NCI-H2029 (cell line): ENCODE results near the gene SLC27A4.

Experiments used
- DNase-seq: peaks from one replicate; lab custom pipeline; 2025; lab: John Stamatoyannopoulos, UW

The SLC27A4 gene

GRCh38 chr9:128339761-128340690 lies at the start of gene SLC27A4:
Gene SLC27A4 (plus strand): TSS chr9:128340527. CDS start chr9:128343133, 2,606 bp downstream.
- peak; percentile 66 for DNase-seq

- no peak for DNase-seq
Measured at GRCh38 chr9:128292009-128292408, 48.3 kb upstream of the SLC27A4 start.

GRCh38 chr9:128293091-128293490 lies 47.2 kb upstream of the SLC27A4 start:
- DNase-seq: no peak

GRCh38 chr9:128294142-128294541 lies 46.2 kb upstream of the SLC27A4 start:
- no peak for DNase-seq

- no peak for DNase-seq
Measured at GRCh38 chr9:128296340-128297220, 43.7 kb upstream of the SLC27A4 start.

- DNase-seq: no peak
Measured at GRCh38 chr9:128297221-128297773, 43.0 kb upstream of the SLC27A4 start.

DNA sequence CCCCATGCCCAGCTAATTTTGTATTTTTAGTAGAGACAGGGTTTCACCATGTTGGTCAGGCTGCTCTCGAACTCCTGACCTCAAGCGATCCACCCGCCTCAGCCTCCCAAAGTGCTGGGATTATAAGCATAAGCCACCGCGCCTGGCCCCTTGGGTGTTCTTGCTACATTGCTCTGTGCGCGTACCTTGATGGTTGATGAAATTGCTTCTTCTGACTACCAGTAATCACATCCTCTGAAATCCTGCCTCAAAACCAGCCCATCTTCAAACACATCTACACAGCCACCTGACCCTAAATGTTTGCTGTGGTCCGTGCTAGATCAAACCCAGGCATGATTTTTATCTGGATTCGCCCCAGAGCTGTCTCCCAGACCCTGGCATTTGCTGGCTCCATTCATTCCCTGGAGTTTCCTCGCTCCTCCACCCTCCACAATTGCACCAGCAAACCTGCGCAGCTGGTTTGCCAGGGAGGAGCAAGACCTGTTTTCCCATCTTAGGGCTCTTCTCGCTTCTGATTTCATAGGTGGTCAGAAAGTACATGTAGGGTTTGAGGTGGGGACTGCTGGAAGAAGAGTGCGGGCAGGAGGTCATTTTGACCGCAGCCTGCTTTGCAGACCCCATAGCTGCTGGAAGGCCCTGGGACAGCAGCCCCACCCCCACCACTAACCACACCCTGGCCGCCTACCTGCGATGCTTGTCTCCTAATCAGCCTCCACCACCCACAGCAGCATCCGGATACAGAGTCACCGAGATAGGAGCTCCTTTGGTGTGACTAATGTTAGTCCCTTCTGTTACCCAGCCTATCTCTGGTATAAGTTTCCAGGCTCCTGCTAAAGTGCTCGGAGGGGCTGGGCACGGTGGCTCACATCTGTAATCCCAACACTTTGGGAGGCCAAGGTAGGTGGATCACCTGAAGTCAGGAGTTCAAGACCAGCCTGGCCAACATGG lies 41.5 kb upstream of the SLC27A4 start:
- DNase-seq: no peak

DNA sequence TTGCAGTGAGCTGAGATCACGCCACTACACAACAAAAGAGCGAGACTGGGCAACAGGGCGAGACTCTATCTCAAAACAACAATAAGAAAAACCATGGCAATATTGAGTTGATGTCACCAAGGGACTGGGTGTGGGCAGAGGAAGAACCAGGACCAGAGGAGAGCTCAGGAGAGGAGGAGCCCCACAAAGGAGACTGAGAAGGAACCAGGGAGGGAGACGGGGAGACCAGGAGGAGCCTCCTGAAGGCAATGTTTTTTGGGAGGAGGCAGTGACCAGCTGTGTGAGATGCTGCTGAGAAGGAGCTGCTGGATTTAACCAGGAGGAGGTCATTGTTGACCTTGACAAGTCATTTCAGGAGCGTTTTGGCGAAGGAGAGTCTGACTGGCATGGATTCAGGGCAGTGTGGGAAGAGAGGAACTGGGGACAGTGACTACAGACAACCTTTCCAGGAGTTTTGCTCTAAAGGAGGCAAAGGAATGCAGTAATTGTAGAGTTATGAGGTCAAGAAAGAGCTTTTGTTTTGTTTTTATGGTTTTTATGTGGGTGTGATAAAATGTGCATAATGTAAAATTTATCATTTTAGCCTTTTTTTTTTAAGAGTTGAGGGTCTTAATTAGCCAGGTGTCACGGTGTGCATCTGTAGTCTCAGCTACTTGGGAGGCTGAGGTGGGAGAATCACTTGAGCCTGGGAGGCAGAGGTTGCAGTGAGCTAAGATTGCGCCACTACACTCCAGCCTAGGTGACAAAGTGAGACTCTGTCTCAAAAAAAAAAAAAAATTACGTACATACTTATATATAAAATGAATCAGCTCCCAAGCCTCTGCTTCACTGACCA lies 36.0 kb upstream of the SLC27A4 start:
- no peak for DNase-seq

- no peak for DNase-seq
Measured at GRCh38 chr9:128304971-128305288, 35.4 kb upstream of the SLC27A4 start.

DNA sequence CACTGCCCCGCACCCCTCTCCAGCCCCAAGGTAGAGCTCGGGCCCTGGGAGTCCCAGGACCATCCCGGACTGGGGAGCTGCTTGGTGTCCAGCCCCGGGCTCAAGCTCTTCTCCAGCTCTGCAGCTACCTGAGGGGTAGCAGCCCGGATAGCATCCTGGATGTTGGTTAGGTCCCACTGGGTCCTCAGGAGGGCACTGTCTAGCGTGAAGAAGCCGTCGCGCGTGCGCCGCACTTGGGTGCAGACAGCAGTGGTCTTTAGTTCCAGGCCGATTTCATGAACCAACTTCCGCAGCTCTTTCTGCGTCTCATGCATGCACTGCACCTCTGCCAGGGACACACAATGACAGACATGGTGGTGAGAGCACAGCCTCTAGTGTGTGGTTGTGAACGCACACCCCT lies 30.8 kb upstream of the SLC27A4 start:
- DNase-seq: no peak

- no peak for DNase-seq
Measured at GRCh38 chr9:128310461-128310860, 29.9 kb upstream of the SLC27A4 start.

- DNase-seq: no peak
Measured at GRCh38 chr9:128314697-128315096, 25.6 kb upstream of the SLC27A4 start.

- no peak for DNase-seq
Measured at GRCh38 chr9:128316421-128316820, 23.9 kb upstream of the SLC27A4 start.

DNA sequence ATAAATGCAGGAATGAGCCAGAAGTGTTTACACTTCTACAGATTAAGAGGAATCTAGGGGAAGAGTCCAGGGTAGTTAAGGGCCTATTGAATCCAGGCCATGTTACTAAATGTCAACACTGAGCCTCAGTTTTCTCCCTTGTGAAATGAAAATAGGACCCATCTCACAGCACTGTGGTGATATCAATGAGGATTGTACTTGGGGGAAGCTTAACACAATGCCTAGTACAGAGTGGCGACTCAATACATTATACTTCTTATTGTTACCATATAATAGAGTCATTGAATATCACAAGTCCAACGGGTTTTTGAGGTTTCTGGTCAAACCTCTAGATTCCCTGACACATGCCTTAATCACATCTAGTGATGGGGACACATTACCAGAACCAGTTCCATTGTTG lies 22.7 kb upstream of the SLC27A4 start:
- no peak for DNase-seq

DNA sequence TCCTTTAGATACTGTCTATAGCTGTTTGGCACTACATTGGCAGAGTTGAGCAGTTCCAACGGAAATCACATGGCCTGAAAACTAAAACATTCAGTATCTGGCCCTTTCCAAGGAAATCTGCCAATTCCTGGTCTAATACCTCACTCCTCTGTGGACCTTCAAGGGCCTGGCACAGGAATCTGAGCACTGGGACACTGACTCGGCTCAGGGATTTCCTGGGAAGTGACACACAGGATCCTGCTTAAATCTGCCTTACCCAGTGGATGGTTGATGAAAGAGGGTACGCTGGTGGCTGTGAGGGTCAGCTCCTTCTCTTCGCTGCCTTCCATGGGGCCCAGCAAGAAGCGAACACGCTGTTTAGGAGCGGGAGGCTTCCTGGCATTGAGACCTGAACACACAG lies 19.0 kb upstream of the SLC27A4 start:
- no peak for DNase-seq

DNA sequence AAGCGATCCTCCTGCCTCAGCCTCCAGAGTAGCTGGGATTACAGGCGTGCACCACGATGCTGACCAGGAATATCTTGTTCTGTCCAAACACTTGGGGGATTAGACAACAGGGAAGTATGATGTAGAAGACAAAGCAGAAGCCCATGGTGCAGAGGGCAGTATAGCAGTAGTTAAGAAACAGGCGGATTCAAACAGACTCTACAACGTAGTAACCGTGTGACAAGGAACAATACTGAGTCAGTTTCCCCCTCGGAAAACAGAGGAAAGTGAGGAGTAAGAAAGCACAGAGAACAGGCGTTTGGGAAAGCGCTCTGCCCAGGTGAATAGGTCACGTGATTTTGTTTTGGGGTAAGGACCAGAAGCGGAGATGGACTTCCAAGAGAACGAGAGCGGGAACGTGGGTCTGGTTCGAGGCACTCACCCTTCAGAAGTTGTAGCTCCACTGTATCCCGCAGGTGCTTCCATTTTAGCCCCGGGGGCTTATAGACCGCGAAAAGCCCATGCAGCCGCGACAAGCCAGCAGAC lies 18.4 kb upstream of the SLC27A4 start:
- DNase-seq: no peak

DNA sequence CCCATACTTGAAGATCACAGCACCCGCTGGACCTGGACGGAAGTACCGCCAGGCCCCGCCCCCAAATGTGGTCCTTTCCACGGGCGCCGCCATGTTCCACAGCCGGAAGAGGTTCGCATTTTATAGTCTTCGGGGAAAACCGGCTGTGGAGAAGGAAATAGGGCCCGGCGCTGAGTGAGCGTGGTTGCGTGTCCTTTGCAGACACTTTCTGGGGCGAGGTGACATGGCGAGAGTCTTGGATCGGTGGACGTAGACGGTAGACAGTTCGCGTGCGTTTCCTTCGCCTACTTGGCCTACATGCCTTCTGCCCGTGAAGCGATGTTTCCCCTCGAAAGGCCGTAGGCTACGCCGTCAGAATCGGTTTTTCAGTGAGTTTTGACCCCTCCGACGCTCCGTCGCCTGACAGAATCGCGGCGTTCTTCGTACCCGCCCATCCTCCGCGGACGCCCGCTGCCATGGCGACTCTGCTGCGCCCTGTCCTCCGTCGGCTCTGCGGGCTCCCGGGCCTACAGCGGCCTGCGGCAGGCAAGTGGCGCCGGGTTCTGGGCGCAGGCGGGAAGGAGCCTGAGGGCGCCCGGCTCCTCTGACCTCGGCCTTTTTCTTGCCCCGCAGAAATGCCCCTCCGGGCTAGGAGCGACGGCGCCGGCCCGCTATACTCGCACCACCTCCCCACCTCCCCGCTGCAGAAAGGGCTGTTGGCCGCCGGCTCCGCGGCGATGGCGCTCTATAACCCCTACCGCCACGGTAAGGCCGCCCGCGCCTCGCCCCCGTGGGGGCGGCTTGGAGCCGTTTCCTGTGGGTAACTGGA lies 17.7 kb upstream of the SLC27A4 start, which contains the start of the genes COQ4 and TRUB2:
Gene COQ4, plus strand, starts transcription at position 436 of the 808 bp plus-strand sequence. Its CDS starts 20 bp downstream, at position 456.
Gene TRUB2, minus strand, starts transcription at position 44 of the 808 bp plus-strand sequence. Its CDS starts 39 bp downstream, at position 5.
- DNase-seq: peak; percentile 93

DNA sequence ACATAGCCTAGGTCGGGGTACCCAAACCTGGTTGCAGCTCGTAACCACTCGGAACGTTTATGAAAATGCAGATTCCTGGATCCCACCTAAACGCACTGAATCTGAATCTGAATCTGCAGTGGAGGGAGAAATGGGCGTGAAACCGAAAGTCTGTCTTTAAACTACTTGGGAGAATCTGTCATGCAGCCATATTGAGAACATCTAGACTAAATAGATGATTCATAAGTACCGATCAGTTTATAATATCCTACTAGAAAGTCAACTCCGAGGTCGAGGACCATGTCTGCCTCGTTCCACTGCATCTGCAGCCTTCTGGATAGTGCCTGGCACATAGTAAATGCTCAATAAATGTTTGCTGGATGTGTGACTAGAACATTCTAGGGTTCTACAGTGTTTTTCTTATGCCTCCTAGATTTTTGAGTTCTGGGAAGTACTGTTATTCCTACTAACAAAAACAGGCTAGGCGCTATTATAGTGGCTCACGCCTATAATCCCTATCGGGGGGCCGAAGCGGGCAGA lies 17.1 kb upstream of the SLC27A4 start:
- DNase-seq: no peak

DNA sequence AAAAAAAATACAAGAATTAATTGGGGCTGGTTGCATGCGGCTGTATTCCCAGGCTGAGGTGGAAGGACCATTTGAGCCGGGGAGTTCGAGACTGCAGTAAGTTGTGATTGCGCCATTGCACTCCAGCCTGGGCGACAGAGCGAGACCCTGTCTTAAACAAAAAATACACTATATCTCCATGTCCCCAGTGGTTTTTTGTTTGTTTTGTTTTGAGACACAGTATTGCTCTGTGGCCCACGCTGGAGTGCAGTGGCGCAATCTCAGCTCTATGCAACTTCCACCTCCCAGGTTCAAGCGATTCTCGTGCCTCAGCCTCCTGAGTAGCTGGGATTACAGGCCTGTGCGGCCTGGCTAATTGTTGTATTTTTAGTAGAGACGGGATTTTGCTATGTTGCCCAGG lies 16.5 kb upstream of the SLC27A4 start:
- no peak for DNase-seq
